ENCODE measurements around the gene ST14. TPM values are rescaled to one million over a fixed set of nuclear protein-coding genes. Genes with fewer than 3 reads are reported as not detected.

ST14 gene
- total RNA-seq, 1 experiment from 2014 or later, result 141 TPM

GRCh38 chr11:130237282-130238006 is 77.9 kb downstream of the ST14 start:
- Histone ChIP-seq H3K4me3 (no peak overlapping the region), H3F3A (ENCODE audit: insufficient read depth, low read depth) (no peaks in the 10 kb centered on the region), H3K79me2 (ENCODE audit: low read depth) (no peaks in the 10 kb centered on the region), H3K36me3 (ENCODE audit: low read depth) (0 out of 2 replicates have a peak, but pooled peaks cover 10% of the 10 kb centered on the region), H3K27ac (no peak overlapping the region), H2AFZ (no peak overlapping the region), H3K4me2 (no peak overlapping the region), H3K9me3 (ENCODE audit: insufficient read depth, low read depth) (no peaks in the 10 kb centered on the region; the same call in 1 of the 2 replicates), H3K9me2 (ENCODE audit: insufficient read depth) (no peaks in the 10 kb centered on the region), H3K27me3 (ENCODE audit: insufficient read depth, low read depth) (no peaks in the 10 kb centered on the region), H4K20me1 (ENCODE audit: insufficient read depth) (no peaks in the 10 kb centered on the region), H3K4me1 (replicated peaks; ENCODE audit: insufficient read depth) (no peaks in the 10 kb centered on the region)
- no peak for DNase-seq
- ChIA-PET CTCF (no interaction called here), POLR2A (ENCODE audit: unreplicated experiment) (no interaction called here)
- intact Hi-C loops (cut with micrococcal nuclease; ENCODE audit: unreplicated experiment), result no loop called here
- BruUV-seq (replicated peaks), result no TSS peak
- no peak for TF ChIP-seq EZH2 (IDR thresholded peaks at IDR 0.05; ENCODE audit: low read depth)
- TF ChIP-seq, protein P1, sequence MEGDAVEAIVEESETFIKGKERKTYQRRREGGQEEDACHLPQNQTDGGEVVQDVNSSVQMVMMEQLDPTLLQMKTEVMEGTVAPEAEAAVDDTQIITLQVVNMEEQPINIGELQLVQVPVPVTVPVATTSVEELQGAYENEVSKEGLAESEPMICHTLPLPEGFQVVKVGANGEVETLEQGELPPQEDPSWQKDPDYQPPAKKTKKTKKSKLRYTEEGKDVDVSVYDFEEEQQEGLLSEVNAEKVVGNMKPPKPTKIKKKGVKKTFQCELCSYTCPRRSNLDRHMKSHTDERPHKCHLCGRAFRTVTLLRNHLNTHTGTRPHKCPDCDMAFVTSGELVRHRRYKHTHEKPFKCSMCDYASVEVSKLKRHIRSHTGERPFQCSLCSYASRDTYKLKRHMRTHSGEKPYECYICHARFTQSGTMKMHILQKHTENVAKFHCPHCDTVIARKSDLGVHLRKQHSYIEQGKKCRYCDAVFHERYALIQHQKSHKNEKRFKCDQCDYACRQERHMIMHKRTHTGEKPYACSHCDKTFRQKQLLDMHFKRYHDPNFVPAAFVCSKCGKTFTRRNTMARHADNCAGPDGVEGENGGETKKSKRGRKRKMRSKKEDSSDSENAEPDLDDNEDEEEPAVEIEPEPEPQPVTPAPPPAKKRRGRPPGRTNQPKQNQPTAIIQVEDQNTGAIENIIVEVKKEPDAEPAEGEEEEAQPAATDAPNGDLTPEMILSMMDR (conservative IDR thresholded peaks at IDR 0.05), result no peak

DNA sequence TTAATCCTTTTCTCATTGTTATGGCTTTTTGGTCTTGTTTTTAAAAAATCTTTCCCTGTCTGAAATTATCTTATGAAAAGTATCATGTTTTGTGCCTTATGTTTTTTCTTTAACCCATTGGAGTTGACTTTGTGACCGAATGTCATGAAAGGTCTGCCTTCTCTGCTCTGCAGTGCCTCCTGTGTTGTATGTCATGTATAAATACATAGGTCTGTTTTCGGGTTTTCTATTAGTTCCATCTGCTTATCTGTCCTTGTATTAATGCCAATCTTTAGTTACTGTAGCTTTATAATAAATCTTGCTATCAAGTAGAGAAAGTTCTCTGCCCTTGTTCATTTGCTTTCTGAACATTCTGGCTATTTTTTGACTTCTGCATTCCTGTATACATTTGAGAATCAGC is 82.1 kb downstream of the ST14 start:
- Histone ChIP-seq H3K4me1 (replicated peaks; ENCODE audit: insufficient read depth) (no peaks in the 10 kb centered on the region), H3K27me3 (ENCODE audit: insufficient read depth, low read depth) (no peaks in the 10 kb centered on the region), H3K9me2 (ENCODE audit: insufficient read depth) (no peaks in the 10 kb centered on the region), H3K4me3 (no peak overlapping the region), H3K9me3 (ENCODE audit: insufficient read depth, low read depth) (no peaks in the 10 kb centered on the region), H3K79me2 (ENCODE audit: low read depth) (no peaks in the 10 kb centered on the region), H2AFZ (no peak overlapping the region), H3F3A (ENCODE audit: insufficient read depth, low read depth) (0 out of 2 replicates have a peak, but pooled peaks cover 2% of the 10 kb centered on the region), H3K27ac (no peak overlapping the region), H3K4me2 (no peak overlapping the region), H3K36me3 (ENCODE audit: low read depth) (0 out of 2 replicates have a peak, but pooled peaks cover 10% of the 10 kb centered on the region), H4K20me1 (ENCODE audit: insufficient read depth) (no peaks in the 10 kb centered on the region)
- ChIA-PET POLR2A (ENCODE audit: unreplicated experiment) (no interaction called here), CTCF (no interaction called here)
- intact Hi-C loops (cut with micrococcal nuclease; ENCODE audit: unreplicated experiment), result no loop called here
- TF ChIP-seq, protein P1 (conservative IDR thresholded peaks at IDR 0.05), result no peak
- TF ChIP-seq EZH2 (IDR thresholded peaks at IDR 0.05; ENCODE audit: low read depth), result no peak
- BruUV-seq (replicated peaks), result no TSS peak
- no peak for DNase-seq

DNA sequence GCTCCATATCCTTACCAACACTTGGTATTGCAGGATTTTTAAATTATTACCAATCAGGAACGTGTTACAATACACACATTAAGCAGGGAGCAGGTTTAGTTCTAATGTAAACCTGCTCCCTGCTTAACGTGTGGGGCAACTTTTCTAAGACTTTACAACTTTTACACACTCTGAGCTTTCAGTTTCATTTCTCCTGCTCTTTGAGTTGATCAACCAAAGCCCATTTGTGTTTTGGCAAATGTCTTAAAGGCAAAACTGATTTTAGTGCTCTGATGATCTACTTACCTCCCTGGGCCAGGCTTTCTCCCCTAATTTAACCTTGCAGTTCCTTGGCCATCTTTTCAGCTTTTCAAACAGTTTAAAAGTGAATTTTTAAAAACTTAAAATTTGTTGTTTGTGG is 84.2 kb downstream of the ST14 start:
- no peak for DNase-seq
- ChIA-PET CTCF (no interaction called here), POLR2A (ENCODE audit: unreplicated experiment) (interaction anchor here (0.6 kb wide), 1 partner anchor 127 kb away, joined by 3 read pairs; no protein-coding TSS in a partner anchor)
- TF ChIP-seq, protein P1 (conservative IDR thresholded peaks at IDR 0.05), result no peak
- TF ChIP-seq EZH2 (IDR thresholded peaks at IDR 0.05; ENCODE audit: low read depth), result no peak
- no peaks in the 10 kb centered on the region for H3K9me3 ChIP-seq (ENCODE audit: insufficient read depth, low read depth)
- no peak overlapping the region for H3K27ac ChIP-seq
- H3K79me2 ChIP-seq (ENCODE audit: low read depth), result no peaks in the 10 kb centered on the region
- H3F3A ChIP-seq (ENCODE audit: insufficient read depth, low read depth), result 0 out of 2 replicates have a peak, but pooled peaks cover 6% of the 10 kb centered on the region
- no peaks in the 10 kb centered on the region for H3K27me3 ChIP-seq (ENCODE audit: insufficient read depth, low read depth)
- H3K4me3 ChIP-seq, result no peak overlapping the region
- no peaks in the 10 kb centered on the region for H3K4me1 ChIP-seq (replicated peaks; ENCODE audit: insufficient read depth)
- no peaks in the 10 kb centered on the region for H4K20me1 ChIP-seq (ENCODE audit: insufficient read depth)
- BruUV-seq (replicated peaks), result no TSS peak
- 0 out of 2 replicates have a peak, but pooled peaks cover 1% of the 10 kb centered on the region for H3K36me3 ChIP-seq (ENCODE audit: low read depth)
- H2AFZ ChIP-seq, result no peak overlapping the region
- intact Hi-C loops (cut with micrococcal nuclease; ENCODE audit: unreplicated experiment), result no loop called here
- no peak overlapping the region for H3K4me2 ChIP-seq
- H3K9me2 ChIP-seq (ENCODE audit: insufficient read depth), result no peaks in the 10 kb centered on the region
